GM19239 (cell line): Measurements from ENCODE around the gene BTBD9.

Experiments
- DNase-seq: peaks from one replicate; pipeline ENCODE4 v3.0.0; 2011; ENCODE audit warnings: low spot score; ENCODE audit not compliant: insufficient read length
- FAIRE-seq: peaks from 2 replicates; lab custom pipeline; 2011; peaks lifted over from hg19 to GRCh38; lab: Jason Lieb, UNC

The BTBD9 gene

GRCh38 chr6:38492031-38492430 lies 147.7 kb downstream of the BTBD9 start:
- FAIRE-seq (no peak), DNase-seq (no peak)

GRCh38 chr6:38489951-38490350 lies 149.8 kb downstream of the BTBD9 start:
- FAIRE-seq (no peak), DNase-seq (no peak)

DNA sequence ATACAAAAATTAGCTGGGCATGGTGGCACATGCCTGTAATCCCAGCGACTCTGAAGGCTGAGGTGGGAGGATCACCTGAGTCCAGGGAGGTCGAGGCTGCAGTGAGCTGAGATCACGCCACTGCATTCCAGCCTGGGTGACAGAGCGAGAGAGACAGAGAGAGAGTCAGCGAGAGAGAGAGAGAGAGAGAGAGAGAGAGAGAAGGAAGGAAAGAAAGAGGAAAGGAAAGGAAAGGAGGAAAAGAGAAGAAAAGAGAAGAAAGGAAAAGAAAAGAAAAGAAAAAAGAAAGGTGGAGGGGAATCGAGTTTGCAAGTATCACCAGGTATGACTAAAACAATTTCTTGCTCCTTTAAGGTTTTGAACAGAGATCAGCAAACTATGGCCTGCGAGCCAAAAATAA lies 152.3 kb downstream of the BTBD9 start:
- FAIRE-seq (no peak), DNase-seq (no peak)

DNA sequence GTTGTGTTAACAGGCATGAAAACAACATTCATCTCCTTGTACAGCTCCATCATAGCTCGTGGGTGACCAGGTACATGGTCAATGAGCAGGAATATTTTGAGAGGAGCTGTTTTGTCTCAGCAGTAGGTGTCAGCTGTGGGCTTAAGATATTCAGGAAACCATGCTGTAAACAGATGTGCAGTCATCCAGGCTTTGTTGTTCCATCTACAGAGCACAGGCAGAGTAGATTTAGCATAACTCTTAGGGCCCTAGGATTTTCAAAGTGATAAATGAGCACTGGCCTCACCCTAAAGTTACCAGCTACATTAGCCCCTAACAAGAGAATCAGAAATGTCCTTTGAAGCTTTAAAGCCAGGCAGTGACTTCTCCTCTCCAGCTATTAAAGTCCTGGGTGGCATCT lies 154.2 kb downstream of the BTBD9 start:
- FAIRE-seq (no peak), DNase-seq (no peak)

DNA sequence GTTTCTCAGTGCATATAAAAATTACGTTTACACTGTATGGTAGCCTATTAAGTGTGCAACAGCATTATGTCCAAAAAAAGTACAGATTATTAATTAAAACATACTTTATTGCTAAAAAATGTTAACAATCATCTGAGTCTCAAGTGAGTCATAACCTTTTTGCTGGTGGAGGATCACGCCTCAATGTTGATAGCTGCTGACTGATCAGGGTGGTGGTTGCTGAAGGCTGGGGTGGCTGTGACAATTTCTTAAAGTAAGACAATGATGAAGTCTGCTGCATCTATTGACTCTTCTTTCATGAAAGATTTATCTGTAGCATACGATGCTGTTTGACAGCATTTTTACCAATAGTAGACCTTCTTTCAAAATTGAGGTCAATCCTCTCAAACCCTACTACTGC lies 155.1 kb downstream of the BTBD9 start:
- peak; percentile 28 for FAIRE-seq
- DNase-seq, result no peak

- DNase-seq (peak; percentile 10), FAIRE-seq (peak; percentile 84)
These were observed 156.2 kb downstream of the BTBD9 start for GRCh38 chr6:38483526-38483925.

DNA sequence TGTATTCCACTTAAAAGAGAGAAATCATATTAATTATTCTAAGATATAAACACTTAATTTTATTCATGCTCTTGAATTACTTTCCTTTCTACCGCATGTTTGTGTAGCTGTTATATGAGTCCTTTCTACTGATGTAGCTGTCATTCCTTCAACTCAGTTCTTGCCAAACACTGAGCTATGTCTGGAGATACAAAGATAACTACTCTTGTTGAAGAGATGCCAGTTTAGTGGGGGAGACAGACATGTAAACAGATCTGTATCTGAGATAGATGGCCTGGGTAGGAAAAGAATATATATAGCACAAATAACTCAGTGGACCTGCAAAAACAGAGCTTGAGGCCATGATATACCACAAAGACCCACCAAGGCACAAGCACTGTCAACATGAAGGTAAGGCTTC lies 157.3 kb downstream of the BTBD9 start:
- FAIRE-seq (no peak), DNase-seq (no peak)

DNA sequence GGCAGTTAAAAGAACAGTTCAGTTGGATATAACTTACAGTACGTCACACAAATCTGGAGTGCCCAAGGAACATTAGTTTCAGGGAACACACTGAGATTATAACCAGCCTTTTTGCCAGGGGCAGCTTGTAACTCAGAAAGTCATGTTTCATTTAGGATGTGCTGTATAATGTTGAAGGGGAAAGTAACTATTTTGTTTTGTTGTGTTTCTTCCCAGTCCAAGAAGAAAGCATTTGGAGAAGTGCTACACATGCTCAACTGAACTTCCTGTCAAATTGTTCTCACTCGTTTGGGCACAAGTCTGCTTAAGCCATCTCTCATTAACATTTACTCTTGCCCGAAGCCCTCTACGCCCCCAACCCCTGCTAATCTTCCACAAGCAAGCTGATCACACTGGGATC lies 157.9 kb downstream of the BTBD9 start:
- DNase-seq (no peak), FAIRE-seq (no peak)

- FAIRE-seq, result no peak
These were observed 158.4 kb downstream of the BTBD9 start for GRCh38 chr6:38481211-38481836.

GRCh38 chr6:38480036-38480435 lies 159.7 kb downstream of the BTBD9 start:
- DNase-seq (no peak), FAIRE-seq (no peak)

More at GRCh38 chr6:38481211-38481836, 158.4 kb downstream of the BTBD9 start:
- no peak for DNase-seq

DNA sequence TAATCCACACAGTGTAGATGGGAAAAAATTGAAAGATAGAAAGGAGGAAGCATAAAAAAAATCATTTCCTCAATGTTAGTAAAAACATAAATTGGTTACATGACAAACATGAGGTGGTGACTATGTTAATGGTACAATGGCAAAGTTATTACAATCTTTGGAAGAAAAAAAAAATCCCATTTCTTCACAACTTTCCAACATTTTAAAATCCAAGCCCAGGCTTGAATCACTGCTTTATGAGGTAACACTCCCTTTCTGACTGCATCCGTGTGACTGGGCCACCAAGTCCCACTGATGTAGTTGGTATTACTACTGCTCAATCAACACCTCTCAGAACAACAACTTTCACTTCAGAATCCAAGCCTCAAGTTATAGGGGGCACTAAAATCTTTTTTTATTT lies 160.4 kb downstream of the BTBD9 start:
- no peak for DNase-seq

DNA sequence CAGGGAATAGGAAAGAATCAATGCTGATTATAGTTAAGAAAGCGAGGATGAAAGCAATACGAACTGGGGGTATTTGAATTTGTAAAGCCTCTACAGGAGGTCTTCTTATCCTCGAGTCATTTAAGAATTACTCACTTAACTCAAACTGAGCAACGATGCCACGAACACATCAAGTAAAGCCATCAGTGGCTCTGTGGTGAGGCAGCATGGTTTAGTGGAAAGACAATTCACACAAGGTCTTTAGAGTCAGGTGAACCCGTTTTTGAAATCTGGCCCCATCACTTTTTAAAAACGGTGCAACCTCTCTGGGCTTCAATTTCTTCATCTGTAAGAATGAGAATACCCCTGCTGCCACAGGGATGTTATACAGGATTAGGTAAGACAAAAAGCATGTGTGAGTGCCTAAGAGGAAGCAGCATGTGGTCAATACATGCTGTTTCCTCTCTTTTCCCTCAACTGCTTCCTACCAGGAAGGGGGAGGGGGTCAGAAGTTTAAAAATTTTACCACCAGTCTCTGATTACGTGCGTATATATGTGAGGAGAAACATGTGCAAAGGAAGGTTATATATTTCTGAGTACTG lies 162.0 kb downstream of the BTBD9 start:
- no peak for FAIRE-seq
- DNase-seq, result no peak

More for the DNA sequence above, 160.4 kb downstream of the BTBD9 start:
- FAIRE-seq, result no peak

DNA sequence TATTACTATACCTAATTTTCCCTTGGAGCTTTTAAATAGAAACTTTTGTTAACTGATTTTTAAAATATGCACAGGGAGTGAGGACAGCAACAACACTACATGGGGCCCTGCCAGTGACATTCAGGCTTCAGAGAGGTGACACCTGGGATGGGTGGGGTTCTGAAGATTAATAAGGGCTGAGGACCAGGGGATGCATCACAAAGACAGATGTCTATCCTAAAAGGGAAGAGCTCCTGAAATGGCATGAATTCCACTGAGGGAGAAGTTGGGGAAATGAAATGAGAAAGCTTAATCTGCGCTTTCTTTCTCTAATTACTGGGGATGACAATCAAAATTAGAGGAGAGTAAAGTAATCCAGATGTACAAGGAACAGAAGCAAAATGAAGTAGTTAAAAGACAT lies 162.8 kb downstream of the BTBD9 start:
- FAIRE-seq (no peak), DNase-seq (no peak)

- no peak for FAIRE-seq
- no peak for DNase-seq
These were observed 163.6 kb downstream of the BTBD9 start for GRCh38 chr6:38476141-38476540.

GRCh38 chr6:38470548-38470947 lies 169.2 kb downstream of the BTBD9 start:
- no peak for FAIRE-seq
- DNase-seq, result no peak

GRCh38 chr6:38467566-38467965 lies 172.2 kb downstream of the BTBD9 start:
- FAIRE-seq (no peak), DNase-seq (no peak)

GRCh38 chr6:38460186-38460585 lies 179.5 kb downstream of the BTBD9 start:
- FAIRE-seq (no peak), DNase-seq (no peak)

DNA sequence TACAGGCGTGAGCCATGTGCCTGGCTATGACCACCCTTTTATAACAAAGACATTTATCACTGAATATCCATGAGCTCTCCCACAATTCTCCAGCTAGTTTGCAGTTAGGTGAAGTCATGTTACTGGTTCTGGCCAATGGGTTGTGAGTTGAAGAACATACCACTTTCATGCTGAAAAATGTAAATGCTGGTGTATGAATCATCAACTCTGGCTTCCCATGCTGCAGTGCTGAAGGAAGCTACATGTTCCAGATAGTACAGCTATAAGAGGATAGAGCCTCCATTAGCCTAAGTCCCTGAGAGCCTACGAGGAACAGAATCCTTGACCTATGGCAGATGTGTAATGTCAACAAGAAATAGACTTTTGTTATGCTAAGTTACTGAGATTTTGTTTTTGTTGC lies 180.4 kb downstream of the BTBD9 start:
- FAIRE-seq, result no peak

GRCh38 chr6:38453861-38454260 lies 185.9 kb downstream of the BTBD9 start:
- DNase-seq (no peak), FAIRE-seq (no peak)

More for the DNA sequence above, 180.4 kb downstream of the BTBD9 start:
- no peak for DNase-seq

DNA sequence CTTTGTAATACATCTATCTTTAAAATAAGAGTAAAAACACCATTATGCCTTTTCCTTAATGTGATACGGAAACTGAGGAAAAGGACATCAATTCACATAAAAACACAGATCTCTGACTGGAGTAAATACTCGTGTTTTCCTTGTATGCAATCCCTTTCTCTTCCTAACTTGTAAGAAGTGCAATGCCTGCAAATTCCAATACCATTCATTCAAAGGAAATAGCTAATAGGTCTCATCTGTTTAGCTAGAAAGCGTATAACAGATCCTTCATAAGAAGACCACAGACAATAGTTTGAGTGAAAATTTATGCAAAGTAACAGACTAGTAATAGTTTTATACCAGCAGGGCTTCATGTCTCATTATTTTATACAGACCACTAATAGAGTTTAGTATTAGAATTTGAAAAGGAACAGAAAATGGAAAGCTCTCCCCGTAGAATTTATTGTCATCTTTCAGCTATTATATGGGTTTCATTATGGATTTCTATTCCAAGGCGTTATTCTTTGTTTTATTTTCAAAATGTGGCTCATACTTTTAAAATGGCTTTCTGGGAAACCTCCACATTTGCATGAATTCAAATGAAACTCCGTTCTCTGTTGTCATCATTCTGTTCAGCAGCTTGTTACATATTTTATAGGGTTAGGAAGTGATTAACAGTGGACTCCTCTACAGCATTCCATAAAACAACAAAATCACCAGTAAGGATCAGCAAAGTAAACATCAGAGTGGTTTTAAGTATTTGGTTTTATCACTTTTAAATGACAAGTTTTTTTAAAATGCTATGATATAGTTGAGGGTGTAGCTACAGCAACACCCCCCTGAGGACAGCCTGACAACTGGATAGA lies 186.7 kb downstream of the BTBD9 start:
- FAIRE-seq (no peak), DNase-seq (no peak)

- no peak for FAIRE-seq
- DNase-seq, result no peak
These were observed 189.0 kb downstream of the BTBD9 start for GRCh38 chr6:38450717-38451116.
